Stomach (tissue), 9 donors: ENCODE measurements around the gene CNOT1. TPM values are rescaled to one million over a fixed set of nuclear protein-coding genes. Genes with fewer than 3 reads are reported as not detected.
"Not testable (repeated sequence)": the region's sequence is repeated elsewhere in the genome, so short reads cannot be mapped to it uniquely, and the experiment has no call there.

Source experiments
- DNase-seq, 2 donors: peaks; one replicate each; pipeline versions ENCODE4 v3.0.0 to v3.0.0-alpha.2; 2013 to 2019
- H3K27ac ChIP-seq, 5 donors: fragments of 200-600 bp in 4 of 5; sonication (generic) in 4 of 5; one replicate each; pipeline ENCODE4 v1.5.1; 2013 to 2019; ENCODE audit warnings: mild to moderate bottlenecking in 1 of 5, moderate library complexity in 1 of 5
- H3K27me3 ChIP-seq, 3 donors: fragments of 200-600 bp; sonication (generic); one replicate each; pipeline ENCODE4 v1.5.1; 2017 to 2019; ENCODE audit warnings: mixed run types in 1 of 3
- H3K36me3 ChIP-seq, 4 donors: fragments of 200-600 bp; sonication (generic); 1 replicate in 3 of 4; 2 replicates in 1 of 4; pipeline ENCODE4 v1.5.1; 2016 to 2019
- H3K4me1 ChIP-seq, 4 donors: fragments of 200-600 bp; sonication (generic); one replicate each; pipeline ENCODE4 v1.5.1; 2016 to 2019
- H3K4me3 ChIP-seq, 4 donors: fragments of 200-600 bp; sonication (generic) in 3 of 4; one replicate each; pipeline ENCODE4 v1.5.1; 2016 to 2019; ENCODE audit warnings: mild to moderate bottlenecking in 1 of 4
- H3K9me3 ChIP-seq, 4 donors: fragments of 200-600 bp; sonication (generic); one replicate each; pipeline ENCODE4 v1.5.1; 2016 to 2019
- CTCF ChIP-seq, 7 experiments: fragments of 450-650 bp in 4 of 7; fragments of 200-600 bp in 3 of 7; sonication (generic) in 3 of 7; IDR thresholded peaks; one replicate each; pipeline ENCODE4 v1.5.1; 2016 to 2019; ENCODE audit warnings: antibody characterized with exemption in 7 of 7, control low read depth in 2 of 7, mild to moderate bottlenecking in 1 of 7
- EP300 ChIP-seq: sonication (generic); formaldehyde crosslinking; IDR thresholded peaks from one replicate; pipeline ENCODE4 v1.6.1; 2017; ENCODE audit warnings: antibody characterized with exemption
- POLR2A ChIP-seq, 4 donors: fragments of 450-650 bp; IDR thresholded peaks; one replicate each; pipeline ENCODE4 v1.6.1; 2016; ENCODE audit warnings: antibody characterized with exemption in 4 of 4, control low read depth in 2 of 4, mild to moderate bottlenecking in 1 of 4, moderate library complexity in 1 of 4
- POLR2AphosphoS5 ChIP-seq, 3 donors: sonication (generic); formaldehyde crosslinking; IDR thresholded peaks; one replicate each; pipeline ENCODE4 v1.6.1; 2016; ENCODE audit warnings: antibody characterized with exemption in 3 of 3
- WGBS, 5 donors: extraction: QIAGEN DNeasy Blood & Tissue Kit in 3 of 5; methylation state at CpG; one replicate each; pipeline versions ENCODE4 v1.1.5 to v1.1.7; 2013 to 2018; 5-methylcytosine and 5-hydroxymethylcytosine counted together
- intact Hi-C: fragments of 100-400 bp; cut with DNase I; formaldehyde crosslinking; loops from one replicate; pipeline ENCODE4 v1.15.1; 2023; ENCODE audit warnings: low total_unique reads
- polyA plus RNA-seq, 3 donors: library from polyadenylated mRNA; stranded (reverse); fragments of 200-250 nt; gene quantifications; one replicate each; pipeline ENCODE4 v1.2.3, GENCODE V29; 2013
- total RNA-seq, 5 donors: library from RNA; depleted of rRNA; stranded (reverse); fragments of >200 nt; gene quantifications; one replicate each; pipeline versions ENCODE4 v1.1.0 to v1.2.3, GENCODE V29; 2014 to 2016
- donor health status: healthy with polysubstance abuse.
- donor health status: Bipolar disorder and iron deficiency.
- donor health status: healthy.

Gene CNOT1
- total and polyA plus RNA-seq, 8 donors = 39.9 to 282 (median 136) TPM

- TF ChIP-seq EP300 (no peak), POLR2AphosphoS5 (IDR thresholded peaks at IDR 0.05) (no peak), CTCF (IDR thresholded peaks at IDR 0.05) (no peak), POLR2A (IDR thresholded peaks at IDR 0.05) (no peak)
- peaks cover 0 to 3% (median 0%) of the 10 kb centered on the region in 4 donors for H3K4me1 ChIP-seq
- no peak overlapping the region for H3K27ac ChIP-seq
- DNase-seq = no peak
- H3K27me3 ChIP-seq = no peaks in the 10 kb centered on the region
- intact Hi-C loops = no loop called here
- no peaks in the 10 kb centered on the region for H3K9me3 ChIP-seq
- no peak overlapping the region for H3K4me3 ChIP-seq
- peaks cover 10 to 73% (median 71%) of the 10 kb centered on the region in 4 donors for H3K36me3 ChIP-seq
Measured at GRCh38 chr16:58670177-58670576, 40.6 kb upstream of the CNOT1 start.

- Histone ChIP-seq H3K4me3 (no peak overlapping the region), H3K4me1 (peaks cover 0 to 8% (median 0%) of the 10 kb centered on the region in 4 donors), H3K27ac (no peak overlapping the region), H3K36me3 (peaks cover 10 to 33% (median 31%) of the 10 kb centered on the region in 4 donors), H3K9me3 (no peaks in the 10 kb centered on the region), H3K27me3 (no peaks in the 10 kb centered on the region)
- WGBS, 5 donors = 83 to 92% (median 88%) methylated on average over 8 of the region's 8 CpGs
- TF ChIP-seq CTCF (IDR thresholded peaks at IDR 0.05) (no peak), EP300 (no peak), POLR2AphosphoS5 (IDR thresholded peaks at IDR 0.05) (no peak), POLR2A (IDR thresholded peaks at IDR 0.05) (no peak)
- intact Hi-C loops = loop anchor here (10.0 kb wide), 1 partner anchor 150 kb away; the partner anchor contains the start of gene SETD6
- no peak for DNase-seq
Measured at GRCh38 chr16:58665200-58665599, 35.6 kb upstream of the CNOT1 start.

- no peak for TF ChIP-seq POLR2A (IDR thresholded peaks at IDR 0.05)
- TF ChIP-seq EP300 = no peak
- peak in 1 of 3 donors; percentile 51 for TF ChIP-seq POLR2AphosphoS5 (IDR thresholded peaks at IDR 0.05)
- TF ChIP-seq CTCF (IDR thresholded peaks at IDR 0.05) = peak in 4 of 7 experiments; percentile 8 to 38 (median 29)
- peaks cover 0 to 1% (median under 1%) of the 10 kb centered on the region in 4 donors for H3K36me3 ChIP-seq
- DNase-seq = peak; percentile 41 to 89
- intact Hi-C loops = loop anchor here (10.0 kb wide), 1 partner anchor 147 kb away; the partner anchor contains the start of gene SETD6
- 35 to 39% (median 38%) methylated on average over 12 of the region's 12 CpGs for WGBS, 5 donors
- no peak overlapping the region for H3K4me3 ChIP-seq
- H3K27me3 ChIP-seq = no peaks in the 10 kb centered on the region
- H3K9me3 ChIP-seq = no peaks in the 10 kb centered on the region
- H3K4me1 ChIP-seq = peaks cover 0 to 8% (median 0%) of the 10 kb centered on the region in 4 donors
- H3K27ac ChIP-seq = no peak overlapping the region
Measured at GRCh38 chr16:58661199-58661830, 31.7 kb upstream of the CNOT1 start.

DNA sequence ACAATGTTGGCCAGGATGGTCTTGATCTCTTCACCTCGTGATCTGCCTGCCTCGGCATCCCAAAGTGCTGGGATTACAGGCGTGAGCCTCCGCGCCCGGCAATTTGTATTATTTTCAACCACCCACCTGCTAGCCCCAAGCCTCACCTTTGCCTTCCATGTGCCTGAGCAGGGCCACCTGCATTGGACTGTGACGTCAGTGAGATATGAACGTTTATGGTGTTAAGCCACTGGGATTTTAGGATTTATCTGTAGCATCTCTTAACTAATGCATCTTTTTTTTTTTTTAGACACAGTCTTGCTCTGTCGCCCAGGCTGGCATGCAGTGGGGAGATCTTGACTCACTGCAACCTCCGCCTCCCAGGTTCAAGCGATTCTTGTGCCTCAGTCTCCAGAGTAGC, 30.3 kb upstream of the CNOT1 start:
- H3K4me1 ChIP-seq, H3K4me3 ChIP-seq, H3K9me3 ChIP-seq, H3K27ac ChIP-seq, H3K27me3 ChIP-seq, H3K36me3 ChIP-seq, DNase-seq: not testable (repeated sequence)
- WGBS, 5 donors = 76 to 85% (median 83%) methylated on average over 11 of the region's 11 CpGs
- intact Hi-C loops = loop anchor here (10.0 kb wide), 1 partner anchor 145 kb away; the partner anchor contains the start of gene SETD6

- Histone ChIP-seq H3K27me3 (no peaks in the 10 kb centered on the region), H3K9me3 (no peaks in the 10 kb centered on the region), H3K4me1 (no peaks in the 10 kb centered on the region), H3K27ac (no peak overlapping the region), H3K36me3 (no peaks in the 10 kb centered on the region), H3K4me3 (no peak overlapping the region)
- 81 to 91% (median 85%) methylated on average over 3 of the region's 3 CpGs for WGBS, 5 donors
- TF ChIP-seq POLR2AphosphoS5 (IDR thresholded peaks at IDR 0.05) (no peak), EP300 (no peak), POLR2A (IDR thresholded peaks at IDR 0.05) (no peak), CTCF (IDR thresholded peaks at IDR 0.05) (no peak)
- no peak for DNase-seq
- intact Hi-C loops = no loop called here
Measured at GRCh38 chr16:58658796-58659211, 29.2 kb upstream of the CNOT1 start.
